GM21390 (cell line): Measurements from ENCODE around the gene TMEM92.
"Not testable (repeated sequence)": the region's sequence is repeated elsewhere in the genome, so short reads cannot be mapped to it uniquely, and the experiment has no call there.

Experiments
- ATAC-seq: cut with Tn5 transposase; IDR thresholded peaks from one replicate; pipeline ENCODE4 v1.9.1; 2021; ENCODE audit not compliant: unreplicated experiment

TMEM92 gene

DNA sequence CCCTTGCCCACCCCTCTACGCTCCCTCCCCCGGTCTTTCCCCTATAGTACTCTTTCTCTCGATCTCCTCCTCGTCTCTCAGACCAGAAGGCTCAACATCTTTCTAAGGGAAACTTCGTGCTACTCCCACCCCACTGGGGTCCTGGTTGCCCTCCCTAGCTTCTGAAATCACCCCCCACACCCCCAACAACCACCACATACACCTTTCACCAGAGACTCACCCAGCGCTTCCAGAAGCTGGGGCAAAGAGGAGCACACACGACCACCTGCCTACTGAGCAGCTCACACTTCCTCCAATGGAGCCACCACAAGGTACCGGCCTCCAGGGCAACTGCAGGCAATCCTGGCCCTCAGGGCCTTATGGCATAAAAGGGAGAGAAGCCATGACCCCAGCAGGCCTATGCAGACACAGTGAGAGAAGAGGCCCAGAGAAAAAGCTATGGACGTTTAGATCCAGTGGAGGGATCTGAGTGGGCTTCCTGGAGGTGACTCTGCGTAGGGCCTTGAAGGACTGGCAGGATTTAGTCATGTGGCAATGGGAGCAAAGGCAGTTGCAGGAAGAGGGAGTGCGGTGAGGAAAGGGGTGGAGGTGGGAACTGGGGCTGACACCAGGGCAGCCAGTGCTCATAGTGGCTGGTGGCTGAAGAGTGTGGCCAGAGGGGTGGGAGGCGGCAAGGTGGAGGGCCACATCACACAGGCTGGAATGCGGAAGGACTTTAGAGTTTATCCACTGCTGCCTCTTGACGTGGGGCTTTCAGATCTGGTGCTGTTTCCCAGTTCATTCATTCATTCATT, 12.1 kb upstream of the TMEM92 start:
- no peak for ATAC-seq

DNA sequence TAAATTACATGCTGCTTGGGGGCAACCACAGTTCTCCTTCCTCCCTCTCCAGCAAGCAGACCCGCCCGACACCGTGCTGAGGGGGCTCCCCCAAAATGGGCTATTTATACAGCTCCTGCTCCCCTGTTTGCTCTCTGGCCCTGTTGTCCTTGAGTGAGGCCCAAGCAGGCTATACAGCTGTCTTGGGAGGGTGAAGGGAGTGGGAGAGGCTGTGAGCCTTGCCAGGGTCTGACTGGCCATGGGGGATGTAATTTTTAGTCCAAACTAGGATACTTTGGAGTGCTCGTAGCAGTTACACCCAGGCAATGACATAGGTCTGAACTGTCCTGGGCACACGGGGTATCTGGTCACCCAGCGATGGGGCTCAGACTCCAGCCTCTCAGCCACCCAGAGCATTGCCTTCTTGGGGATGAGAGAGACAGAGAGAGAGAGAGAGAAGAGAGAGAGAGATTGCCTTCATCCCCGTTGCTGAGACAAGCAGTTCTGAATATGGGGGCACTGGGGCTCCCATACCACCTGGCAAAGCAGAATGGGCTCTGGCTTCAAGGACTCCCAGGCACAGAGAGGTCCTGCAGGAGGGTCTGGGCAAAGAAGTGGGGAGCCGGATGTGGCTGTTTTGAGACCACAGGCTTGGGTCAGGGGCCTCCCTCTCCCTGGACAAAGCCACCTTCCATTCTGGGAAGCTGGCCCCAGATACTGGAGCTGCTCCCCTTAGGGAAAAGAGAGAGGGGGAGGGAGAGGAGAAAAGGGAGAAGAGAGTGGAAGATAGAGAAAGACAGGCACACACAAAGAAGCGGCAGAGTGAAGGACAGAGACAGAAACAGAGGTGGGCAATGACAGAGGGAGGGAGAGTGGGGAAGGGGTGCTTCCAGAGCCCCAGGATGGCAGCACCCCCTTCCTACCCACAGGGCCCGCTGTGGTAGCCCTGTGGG, 10.7 kb upstream of the TMEM92 start:
- ATAC-seq = no peak

DNA sequence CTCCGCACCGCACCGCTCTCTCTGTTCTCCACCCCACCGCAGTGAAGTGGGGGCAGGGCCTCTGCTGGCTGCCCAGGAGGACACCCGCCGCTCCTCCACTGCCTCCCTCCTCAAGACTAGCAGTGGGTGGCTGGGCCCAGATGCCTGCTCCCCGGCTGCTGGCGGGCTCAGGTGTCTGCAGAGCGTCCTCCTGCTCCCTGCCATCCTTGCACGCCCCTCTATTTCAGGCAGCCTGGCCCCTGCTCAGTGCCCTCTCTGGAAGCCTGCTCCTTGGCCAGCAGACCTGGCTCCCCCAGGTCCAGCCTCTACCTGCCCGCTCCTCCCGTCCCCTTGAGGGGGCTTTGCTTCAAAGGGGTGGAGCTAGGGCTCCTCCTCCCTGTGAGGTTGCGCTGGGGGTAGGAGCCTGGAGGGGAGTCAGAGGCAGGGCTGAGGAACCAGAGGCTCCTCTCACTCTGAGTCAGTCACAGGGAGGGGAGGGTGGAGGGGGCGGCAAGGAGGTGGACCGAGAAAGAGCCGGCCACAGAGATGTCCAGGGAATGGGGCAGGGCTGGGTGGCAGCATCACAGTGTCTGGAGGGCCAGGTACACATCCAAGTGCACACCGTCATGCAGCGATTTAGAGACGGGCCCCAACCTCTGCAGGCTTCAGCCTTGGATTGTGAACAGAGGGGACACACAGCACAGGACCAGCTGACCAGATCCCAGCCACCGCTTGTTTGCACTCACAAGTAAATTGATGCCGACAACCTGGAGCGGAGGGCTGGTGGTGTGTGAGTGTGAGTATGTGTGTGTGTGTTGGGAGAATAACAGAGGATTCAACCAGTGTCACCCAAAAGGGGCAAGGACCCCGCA, 9.8 kb upstream of the TMEM92 start:
- no peak for ATAC-seq

DNA sequence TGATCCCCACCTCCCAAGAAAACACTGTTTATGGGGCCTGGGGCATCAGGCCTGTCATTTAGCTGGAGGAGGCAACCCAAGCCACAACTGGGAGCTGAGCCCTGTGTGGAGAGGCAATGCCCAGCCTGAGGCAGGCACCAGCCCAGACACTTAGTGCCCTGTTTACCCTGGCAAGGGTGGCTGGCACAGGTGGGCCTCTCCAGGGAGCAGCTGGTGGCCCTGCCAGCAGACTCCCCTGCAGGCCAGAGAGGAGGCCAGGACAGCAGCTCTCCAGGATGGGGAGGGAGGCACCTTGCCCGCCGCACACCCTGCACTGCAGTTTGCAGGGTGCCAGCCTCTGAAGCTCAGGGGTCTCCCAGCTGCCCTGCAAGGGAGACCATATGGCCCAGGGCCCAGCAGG, 9.1 kb upstream of the TMEM92 start:
- no peak for ATAC-seq

DNA sequence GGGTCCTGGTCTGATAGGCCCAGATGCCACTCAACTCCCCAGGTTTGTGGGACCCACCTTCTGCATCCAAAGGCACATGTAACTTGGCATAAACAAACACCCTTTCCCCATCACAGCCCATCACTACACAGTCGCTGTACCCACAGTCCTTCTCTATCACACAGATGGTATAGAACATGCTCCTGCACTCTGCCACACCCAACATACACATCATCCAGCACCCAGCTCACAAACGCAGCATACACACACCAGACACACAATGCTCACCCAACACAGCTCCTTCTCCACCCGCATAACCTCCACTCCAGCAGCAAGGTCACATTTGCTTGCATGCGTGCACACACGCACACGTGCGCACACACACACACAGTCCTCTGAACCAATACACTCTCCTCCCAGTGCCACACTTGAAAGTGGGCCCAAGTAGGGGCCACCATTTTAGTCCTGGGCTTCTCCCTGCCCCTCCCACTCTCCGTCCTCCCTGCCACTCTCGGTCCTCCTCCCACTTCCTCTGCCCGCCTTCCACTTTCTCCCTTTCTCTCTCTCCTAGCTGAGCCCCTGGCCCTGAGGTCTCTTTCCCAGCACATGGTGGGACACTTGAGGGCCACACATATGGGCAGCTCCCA, 8.5 kb upstream of the TMEM92 start:
- ATAC-seq = no peak

DNA sequence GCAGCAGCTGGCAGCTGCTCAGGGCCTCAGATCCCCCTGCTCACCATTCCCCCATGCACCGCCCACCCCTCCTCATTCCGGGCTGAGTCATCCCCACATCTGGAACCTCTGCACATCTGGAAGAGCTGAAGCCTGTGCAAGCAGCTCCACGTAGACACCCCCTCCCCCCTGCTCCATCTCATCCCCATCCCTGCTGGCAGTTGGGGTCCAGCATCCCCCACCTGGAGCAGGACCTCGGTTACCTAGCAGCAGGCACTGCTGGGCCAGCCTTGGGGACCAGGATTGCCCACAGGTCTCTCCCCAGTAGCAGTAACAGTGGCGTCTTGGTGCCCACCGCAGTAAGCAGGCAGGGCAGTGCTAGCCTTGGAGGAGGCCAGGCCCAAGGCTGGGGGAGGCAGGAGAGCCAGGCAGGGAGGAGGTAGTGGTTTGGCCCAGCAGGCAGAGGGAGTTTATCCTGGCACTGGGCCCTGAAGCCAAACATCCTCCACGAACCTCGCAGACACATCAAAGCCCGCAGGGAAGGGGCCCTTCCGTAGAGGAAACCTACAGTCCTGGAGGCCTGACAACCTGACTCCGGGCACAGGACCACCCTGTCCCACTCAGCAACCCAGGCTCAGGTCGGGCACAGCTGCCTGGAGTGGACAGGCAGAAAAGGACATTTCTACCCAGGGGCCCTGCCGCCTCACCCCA, 7.7 kb upstream of the TMEM92 start:
- no peak for ATAC-seq

DNA sequence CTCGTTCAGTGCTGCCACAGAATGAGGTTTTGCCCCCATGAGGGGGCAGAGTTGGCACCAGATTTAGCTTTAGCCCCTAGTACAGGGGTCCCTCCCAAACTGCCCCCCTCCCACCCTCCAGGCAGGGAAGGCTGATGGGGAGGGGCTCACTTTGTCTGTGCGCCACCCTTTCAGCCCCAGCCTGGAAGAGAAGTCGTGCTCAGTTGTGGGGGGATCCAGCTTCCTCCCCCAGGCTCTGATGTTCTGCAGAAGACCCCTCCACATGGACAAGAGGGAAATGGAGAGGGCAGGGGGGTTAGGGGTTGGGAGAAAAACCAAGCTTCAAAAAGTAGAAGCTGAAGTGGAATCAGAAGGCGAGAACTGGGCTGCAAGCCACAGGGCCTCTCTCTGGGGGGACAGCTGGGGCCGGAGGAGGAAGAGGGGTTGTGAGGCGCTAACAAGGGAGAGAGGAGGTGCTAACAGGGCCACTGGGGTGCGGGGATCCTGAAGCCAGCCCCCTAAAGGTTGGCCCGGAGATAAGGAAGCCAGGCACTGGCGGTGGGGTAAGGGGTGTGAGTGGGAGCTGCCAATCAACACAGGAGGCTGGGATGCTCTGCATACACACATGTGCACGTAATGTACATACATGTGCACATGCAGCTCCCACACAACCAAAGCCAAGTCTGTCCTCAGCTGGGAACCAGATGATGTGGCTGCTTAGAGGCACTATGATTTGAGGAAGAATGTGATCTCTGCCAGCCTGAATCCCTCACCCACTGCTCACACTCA, 7.0 kb upstream of the TMEM92 start:
- no peak for ATAC-seq

DNA sequence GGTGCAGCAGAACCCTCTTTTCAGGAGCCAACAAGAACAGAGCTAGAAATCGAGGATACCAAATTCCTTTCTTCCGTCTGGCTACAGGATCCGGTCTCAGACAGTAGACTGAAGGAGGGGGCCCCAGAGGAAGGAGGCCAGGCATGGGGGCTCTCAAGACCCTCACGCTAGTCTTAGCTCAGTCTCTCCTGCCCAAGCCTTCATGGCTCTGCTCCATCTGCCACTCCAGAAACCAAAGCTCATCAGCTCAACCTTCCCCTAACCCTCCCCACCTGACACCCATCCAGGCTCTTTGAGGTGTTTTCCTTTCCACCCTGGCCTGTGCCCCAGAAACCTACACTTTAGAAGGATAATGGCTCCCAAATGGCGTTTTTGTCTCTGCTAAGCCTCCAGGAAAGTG, 6.2 kb upstream of the TMEM92 start:
- no peak for ATAC-seq

DNA sequence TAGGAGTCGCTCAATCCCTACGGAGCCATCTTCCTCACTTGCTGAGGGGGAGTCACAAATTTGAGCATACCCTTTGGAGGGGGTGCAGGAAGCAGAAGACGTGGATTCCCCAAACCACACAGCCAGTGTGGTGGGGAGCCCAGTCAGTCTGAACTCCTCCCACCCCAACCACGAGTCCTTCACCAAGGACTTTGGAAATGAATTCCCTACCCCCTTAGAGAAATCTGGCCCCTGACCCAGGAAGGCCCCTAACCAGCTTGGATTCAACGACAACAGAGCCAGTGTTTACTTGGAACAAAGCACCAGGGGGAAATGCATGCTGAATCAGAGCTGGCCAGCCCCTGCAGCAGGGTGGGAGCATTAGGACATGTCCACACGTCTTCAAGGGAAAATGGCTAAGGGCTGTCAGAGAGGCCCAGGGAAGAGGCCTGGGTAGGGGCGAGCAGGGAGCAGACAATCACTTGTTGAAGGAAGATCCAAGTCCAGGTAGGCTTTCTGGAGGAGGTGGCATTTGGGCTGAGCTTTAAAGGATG, 5.5 kb upstream of the TMEM92 start:
- ATAC-seq = no peak

DNA sequence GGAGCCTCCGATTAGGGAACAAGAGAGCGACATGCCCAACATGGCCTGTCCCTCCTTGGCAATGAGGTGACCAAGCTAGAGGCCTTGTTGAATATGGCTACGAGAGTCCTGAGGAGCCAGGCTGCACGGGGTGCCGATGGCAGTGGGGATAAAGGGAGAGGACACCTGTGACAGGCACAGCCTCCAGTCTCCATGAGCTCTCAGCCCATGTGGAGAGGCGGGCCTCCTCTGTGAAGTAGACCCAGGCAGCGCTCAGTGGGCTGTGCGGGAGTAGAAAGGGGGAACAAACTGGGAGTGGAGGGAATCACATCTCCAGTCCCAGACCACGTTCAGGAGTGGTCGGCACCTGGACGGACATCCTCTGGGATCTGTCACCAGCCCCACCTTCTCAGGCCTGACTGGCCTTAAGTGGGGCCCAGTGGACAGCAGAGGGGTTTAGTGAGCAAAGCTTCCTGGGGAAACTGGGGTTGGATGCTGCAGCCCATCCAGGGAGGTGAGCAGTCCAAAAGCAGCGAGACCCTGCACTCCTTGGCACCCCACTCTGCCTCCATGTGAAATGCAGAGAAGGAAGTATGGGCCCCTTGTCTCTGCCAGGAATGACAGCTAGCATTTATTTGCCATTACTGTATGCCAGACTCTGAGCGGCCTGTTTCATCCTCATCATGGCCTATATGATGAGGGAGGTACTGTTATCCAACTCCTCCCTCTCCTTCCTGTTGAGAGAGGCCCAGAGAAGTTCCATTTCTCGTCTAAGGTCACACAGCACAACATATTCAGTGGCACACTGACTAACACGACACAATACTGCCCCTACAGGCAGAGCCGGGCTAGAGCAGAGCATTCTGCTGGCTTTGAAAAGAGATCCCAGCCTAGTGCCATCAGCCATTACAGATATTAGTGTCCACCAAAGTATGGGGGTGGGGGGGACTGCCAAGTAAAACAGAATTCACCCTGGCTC, 4.5 kb upstream of the TMEM92 start:
- peak; percentile 53 for ATAC-seq

DNA sequence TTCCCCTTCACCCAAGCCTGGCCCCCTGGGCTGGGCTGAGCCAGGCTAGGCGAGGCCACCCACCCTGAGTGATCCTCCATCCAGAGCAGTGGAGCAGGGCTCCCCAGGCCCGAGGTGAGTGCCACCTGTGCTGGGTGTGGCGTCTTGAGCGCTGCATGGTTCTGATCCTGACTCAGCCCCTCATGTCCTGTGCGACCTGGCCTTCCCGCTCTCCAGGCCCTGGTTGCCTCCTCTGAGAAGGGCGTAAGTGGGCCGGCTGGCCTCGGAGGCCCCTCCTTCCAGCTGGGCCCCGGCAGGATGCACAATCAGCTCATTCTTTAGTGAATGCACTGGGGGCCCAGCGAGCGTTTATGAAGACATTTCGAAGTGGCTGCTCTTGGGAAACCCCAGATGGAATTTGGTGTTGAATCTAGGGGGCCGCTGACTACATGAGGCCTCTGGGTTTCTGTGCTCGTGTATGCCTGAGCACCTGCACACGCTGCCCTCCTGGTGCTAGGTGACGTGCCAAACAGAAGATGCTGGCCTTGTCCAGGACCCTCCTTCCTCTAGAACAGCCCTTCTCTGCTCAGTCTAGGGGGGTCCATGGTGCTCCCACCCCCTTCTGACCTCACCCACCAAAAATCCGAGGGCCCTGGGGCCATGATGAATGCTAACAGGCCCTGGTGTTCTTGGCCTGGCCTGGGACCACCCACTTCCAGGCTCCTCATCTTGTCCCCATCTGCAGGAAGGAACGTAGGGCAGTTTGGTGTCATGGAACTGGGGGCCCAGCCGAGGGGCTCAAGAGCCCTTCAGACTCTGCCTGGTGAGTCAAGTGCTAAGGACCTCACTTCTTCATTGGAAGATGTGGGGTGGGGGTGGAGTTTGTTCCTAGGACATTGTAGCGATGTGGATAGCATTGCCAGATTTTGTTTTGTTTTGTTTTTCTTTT, 3.6 kb upstream of the TMEM92 start:
- no peak for ATAC-seq

DNA sequence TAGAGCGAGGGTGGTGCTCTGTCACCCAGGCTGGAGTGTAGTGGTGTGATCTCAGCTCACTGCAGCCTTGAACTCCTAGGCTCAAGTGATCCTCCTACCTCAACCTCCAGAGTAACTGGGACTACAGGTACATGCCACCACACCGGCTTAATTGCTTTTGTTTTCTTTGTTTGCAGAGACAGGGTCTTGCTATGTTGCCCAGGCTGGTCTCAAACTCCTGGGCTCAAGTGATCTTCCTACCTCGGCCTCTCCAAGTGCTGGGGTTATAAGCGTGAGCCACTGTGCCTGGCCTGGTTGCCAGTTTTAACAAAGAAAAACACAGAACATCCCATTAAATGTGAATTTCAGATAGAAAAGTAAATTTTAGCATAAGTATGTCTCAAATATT, 2.9 kb upstream of the TMEM92 start:
- ATAC-seq = not testable (repeated sequence)

DNA sequence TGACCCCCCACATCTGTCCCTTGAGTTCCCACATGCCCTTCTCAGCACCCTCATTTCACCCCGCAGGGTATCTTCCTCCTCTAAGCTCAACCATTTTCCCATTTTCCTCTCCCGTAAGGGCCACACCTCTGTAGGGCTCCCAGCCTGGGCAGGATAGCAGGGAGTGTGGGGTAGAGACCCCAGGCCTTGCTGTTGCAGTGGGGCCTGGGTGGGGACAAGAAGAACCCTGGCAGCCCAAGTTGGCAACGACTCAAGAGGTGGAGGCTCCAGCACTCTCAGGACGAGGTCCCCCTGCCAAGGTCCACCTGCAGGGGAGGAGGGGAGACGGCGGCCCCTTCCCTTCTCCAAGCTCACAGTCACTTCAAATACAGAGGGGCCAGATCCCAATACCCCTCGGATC, 2.0 kb upstream of the TMEM92 start:
- ATAC-seq = no peak

DNA sequence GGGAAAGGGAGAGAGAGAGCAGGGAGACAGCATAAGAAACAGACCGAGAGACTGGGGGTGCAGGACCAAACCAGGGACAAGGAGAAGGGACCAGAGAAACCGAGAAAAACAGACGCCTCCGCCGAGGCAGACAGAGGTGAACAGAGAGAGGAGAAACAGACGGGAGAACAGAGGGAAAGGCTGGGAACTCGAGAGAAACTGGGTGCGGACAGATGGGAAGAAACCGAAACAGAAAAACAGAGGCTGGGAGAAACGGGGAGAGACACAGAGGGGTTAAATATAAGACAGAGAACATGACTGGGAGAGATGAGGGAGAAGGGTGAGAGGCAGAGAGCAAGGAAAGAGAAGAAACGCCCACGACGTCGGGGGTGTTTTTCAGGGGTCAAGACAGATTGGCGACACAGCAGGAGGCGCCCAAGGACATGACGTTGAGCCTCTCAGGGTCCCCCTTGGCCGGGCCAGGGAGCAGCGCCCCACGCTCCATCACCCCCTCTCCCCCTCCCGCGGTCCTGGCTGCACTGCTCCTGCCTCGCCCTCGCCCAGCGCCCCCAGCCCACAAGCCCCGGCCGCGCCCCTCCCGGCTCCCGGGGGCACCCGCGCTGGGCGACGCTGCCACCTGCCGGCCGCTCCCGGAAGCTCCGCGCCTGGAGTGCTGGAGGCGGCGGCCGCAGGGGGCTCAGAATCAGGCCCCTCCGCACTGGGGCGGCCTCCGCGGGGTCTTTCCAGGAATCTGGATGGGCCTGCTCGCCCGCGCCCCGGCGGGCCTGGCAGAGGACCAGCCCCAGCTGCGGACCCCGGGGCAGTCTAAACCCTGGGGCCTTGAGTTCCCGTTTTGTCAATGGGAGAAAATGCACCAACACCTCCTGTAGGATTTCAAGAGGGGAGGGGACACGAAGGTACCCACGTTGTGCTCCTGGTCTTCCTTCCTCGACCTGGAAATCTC, 1.3 kb upstream of the TMEM92 start:
- no peak for ATAC-seq

DNA sequence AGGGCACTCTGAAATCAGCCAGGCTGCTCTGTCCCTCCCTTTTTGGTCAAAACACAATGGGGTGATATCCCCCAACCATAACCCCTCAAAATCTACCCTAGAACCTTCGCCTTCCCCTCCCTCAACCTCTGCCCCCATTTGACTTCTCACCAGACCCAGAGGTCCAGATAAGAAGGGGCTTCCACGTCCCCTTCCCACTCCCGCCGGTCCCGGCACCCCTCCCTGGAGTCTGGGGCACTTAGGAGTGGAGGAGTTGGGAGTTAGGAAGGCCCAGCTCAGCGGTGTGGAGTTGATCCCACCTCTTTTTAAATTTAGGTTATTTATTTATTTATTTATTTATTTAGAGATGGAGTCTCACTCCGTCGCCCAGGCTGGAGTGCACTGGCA, 619 bp upstream of the TMEM92 start:
- no peak for ATAC-seq

DNA sequence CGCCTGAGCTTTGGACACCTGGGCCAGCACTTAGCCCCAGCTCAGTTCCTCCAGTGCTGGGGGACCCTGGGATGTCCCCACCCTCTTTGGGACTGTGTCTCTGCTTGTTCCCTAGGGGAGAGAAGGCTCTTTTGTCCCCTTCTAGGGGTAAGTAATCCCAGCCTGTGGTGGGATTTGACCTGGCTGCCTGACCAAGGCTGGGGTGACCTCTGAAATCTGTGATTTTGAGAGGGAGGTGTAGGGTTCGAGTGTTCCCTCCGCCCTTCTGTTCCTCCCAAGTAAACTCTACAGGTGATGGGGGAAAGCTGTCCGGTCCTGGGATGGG, 593 bp downstream of the TMEM92 start:
- ATAC-seq = no peak
